GM12873 (cell line): ENCODE data around the gene DOCK4.

ENCODE experiments used
- CTCF ChIP-seq: IDR thresholded peaks from 2 replicates; pipeline ENCODE4 v1.5.1; 2012; ENCODE audit warnings: low read depth, mild to moderate bottlenecking, moderate library complexity, low read length, control low read depth; ENCODE audit not compliant: insufficient read depth; ENCODE audit errors: missing control alignments

The DOCK4 gene

DNA sequence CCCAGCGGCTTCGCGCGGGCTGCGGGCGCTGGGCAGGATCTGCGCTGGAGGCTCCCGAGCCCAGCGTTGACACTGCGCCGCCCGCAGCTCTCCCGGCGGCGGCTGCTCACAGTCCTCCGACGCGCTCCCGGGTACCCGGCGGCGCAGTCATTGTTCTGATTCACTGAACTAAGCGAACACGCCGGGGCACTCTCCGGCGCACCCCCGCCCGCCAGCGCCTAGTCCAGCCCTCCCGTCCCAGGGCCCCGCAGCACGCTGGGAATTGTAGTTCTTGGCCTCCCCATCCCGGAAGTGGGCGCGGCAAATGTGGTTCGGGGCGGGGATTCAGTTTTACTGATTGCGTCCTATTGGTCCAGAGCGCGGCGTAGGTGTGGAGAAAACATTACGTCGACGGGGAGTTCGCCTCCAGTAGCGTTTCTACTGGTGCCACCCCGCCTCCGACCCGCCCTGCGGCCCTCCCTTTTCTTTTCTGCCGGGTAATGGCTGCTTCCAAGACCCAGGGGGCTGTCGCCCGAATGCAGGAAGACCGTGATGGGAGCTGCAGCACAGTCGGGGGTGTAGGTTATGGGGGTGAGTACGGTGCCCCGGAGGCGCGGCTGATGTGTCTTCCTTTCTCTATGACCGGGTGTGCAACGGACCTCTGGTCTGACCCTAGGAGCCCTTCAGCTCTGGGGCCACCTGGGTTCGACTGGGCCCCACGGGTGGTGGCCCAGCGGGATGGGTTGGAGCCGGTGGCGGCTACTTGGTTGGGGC lies at the start of gene DOCK4, which contains the start of gene ZNF277:
Gene DOCK4 (minus strand): TSS at position 162 of the 753 bp plus-strand sequence. CDS start 261 bp downstream, outside the sequence.
Gene ZNF277 (plus strand): TSS at position 458 of the 753 bp plus-strand sequence. CDS start 22 bp downstream, at position 480.
- TF ChIP-seq CTCF = no peak

DNA sequence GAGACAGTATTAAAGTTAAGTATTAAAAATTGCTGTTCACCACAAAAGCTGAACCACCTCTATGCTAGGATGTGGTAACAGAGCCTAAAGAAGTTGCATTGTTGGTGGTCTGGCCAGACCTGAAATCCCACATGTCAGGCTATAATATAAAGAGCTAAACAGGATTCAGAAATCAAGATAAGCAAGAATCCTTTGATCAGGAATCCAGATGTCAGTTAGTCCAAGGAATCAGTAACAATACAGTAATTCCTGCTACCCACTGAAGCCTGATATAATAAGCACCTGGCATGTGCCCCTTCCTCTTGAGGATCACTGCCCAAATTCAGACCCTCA lies 49.2 kb upstream of the DOCK4 start:
- TF ChIP-seq CTCF = no peak

GRCh38 chr7:112254709-112255387 lies 48.6 kb upstream of the DOCK4 start:
- TF ChIP-seq CTCF = no peak

DNA sequence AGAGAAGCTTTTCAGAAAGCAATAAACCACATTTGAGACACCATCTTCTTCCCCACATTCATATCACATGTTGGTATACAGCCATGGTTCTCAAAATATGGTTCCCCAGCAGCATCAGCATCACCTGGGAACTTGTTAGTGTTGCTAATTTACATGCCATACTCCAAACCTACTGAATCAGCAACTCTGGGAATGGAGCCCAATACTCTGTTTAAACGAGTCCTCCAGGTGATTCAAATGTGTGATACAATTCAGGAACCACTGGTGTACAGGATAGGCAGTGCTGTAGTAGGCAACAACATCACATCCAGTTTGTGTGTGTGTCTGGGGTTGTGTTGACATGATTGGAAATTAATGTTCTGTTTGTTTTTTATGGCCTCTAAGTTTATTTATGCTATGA lies 48.0 kb upstream of the DOCK4 start:
- no peak for TF ChIP-seq CTCF

GRCh38 chr7:112252691-112253090 lies 46.5 kb upstream of the DOCK4 start:
- no peak for TF ChIP-seq CTCF

DNA sequence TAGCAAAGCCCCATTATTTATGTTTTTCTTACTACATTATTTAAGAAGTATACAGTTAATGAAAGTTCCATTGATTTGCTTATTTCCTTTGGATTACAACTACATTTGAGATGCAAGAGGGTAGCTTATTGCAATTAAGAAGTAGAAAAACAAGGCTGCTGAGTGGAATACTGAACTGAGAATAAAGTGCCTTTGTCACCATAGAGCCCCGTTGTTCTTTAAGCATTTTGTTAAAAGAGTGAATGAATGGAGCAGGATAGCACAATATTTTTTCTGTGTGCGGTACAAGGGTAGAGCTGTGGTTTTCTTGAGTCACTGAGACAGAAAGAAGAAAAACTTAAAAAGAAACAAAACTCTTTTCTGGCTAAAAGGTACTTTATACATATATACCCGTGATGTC lies 45.9 kb upstream of the DOCK4 start:
- no peak for TF ChIP-seq CTCF

DNA sequence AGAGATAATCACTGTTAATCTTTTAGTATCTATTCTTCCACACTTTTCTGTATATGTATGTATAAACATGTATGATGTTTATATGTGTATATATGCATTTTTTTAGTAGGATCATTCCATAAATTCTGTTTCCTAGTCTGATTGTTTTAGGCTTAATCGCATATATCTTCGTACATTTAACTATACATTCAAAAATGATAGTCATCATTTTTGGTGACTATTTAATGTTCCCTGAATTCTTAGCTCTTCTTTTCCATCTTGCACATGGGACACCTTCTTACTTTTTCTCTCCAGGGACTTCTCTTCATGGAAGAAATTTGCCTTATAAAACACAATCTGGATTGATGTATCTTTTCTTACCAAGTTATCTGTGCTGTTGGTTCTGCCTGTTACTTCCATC lies 42.4 kb upstream of the DOCK4 start:
- TF ChIP-seq CTCF = no peak
